NCI-H2107 treated with DMSO at 0.1 percent for 48 hours (cell line): Measurements from ENCODE around the gene GNPTG.

Experiments
- DNase-seq: peaks from one replicate; lab custom pipeline; 2025; ENCODE audit not compliant: unreplicated experiment; lab: John Stamatoyannopoulos, UW

Gene GNPTG

GRCh38 chr16:1347286-1347855, 4.4 kb upstream of the GNPTG start:
- no peak for DNase-seq

GRCh38 chr16:1347962-1348361, 3.8 kb upstream of the GNPTG start:
- DNase-seq = no peak

- no peak for DNase-seq
Measured at GRCh38 chr16:1348441-1348840, 3.3 kb upstream of the GNPTG start.

GRCh38 chr16:1348926-1349325, 2.8 kb upstream of the GNPTG start:
- no peak for DNase-seq

DNA sequence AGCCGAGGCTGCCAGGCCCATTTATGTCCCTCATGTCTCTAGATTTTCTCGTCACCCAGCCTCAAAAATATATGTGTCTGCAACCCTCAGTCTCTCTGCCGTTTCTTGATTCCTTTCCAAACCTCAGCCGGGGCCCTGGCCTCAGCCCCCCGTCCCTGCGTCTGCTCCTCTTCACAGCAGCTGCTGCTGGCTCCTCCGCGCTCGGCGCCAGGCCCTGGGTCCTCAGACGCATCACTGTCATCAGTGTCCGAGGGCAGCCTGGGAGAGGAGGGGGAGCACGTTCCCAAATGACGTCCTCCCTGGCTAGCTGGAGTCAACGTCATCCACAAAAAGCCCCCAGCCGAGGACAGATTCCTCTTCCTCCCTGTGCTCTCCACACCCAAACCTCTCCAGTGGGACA, 2.4 kb upstream of the GNPTG start:
- DNase-seq = no peak

GRCh38 chr16:1349951-1350350, 1.8 kb upstream of the GNPTG start:
- no peak for DNase-seq

DNA sequence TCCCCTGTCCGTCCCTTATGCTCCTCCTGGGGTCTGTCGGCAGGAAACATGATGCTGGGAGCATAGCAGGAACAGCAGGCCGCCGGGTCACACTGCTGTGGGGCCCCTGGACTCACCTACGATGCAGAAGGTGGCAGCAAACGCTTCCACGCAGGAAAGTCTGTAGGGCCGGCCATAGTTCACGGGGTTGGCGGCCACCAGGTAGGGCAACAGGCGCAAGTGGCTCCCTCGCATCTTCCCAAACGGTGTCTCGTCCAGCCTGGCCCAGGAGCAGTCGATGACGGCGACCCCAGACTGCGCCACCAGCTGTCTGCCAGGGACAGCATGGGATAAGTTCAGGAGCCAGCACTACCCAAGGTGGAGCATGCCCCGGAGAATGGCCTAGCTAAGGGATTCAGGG, 1.0 kb upstream of the GNPTG start:
- DNase-seq = no peak

DNA sequence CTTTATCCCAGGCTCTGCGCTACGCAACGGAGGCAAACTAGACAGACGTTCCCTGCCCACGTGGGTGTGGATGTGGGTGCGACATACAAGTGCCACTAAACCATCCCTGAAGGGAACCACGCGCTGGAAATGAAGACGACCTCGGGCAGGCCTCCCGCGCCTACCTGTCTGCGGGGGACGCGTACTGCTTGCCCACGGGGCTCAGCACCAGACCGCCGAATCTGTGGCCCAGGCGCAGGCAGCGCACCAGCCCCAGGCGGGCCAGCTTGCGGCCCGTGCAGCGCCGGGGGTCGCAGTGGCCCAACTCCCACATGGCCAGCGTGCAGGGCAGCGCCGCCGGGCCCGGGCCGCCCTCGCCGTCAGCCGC, 533 bp upstream of the GNPTG start:
- DNase-seq = no peak

- DNase-seq = no peak
Measured at GRCh38 chr16:1354815-1355540, 3.2 kb downstream of the GNPTG start.

- no peak for DNase-seq
Measured at GRCh38 chr16:1355591-1355990, 3.9 kb downstream of the GNPTG start.

DNA sequence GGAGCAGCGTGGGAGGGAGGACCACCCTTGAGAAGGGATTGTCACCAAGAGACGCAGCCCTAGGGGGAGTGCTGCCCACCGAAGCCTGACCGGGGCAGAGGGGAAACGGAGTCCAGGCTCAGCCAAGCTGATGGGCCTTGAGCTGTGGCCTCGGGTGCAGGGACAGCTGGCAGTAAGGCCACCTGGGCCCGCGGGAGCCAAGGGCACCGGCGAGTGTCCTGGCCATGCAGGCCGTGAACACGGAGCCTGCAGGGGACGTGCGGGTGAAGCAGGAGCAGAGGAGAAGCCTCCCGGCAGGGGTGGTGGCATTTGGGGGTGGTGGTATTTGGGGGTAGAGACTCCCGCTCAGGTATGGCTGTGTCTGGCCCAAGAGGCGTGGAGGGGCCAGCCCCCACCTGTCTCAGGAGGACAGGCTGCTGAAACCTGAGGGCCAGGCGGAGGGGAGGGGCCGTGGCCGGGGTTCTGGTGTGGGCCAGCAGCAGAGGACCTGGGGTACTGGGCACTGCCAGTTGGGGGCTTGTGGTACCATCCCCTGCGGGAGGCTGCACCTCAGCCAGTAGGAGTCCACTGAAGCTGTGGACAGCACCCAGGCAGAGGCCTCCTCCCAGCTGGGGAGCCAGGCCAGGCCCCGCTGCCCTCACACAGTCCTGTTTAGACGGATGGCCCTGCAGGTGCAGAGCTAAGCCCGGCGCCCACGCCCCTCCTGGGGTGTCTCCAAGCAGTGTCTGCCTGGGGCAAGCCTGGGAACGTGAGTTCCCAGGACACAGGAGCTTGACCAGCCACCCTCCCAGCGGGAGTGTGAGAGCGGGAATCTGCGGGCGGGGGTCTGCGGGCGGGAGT, 4.5 kb downstream of the GNPTG start:
- no peak for DNase-seq

GRCh38 chr16:1357906-1358566, 6.3 kb downstream of the GNPTG start:
- no peak for DNase-seq

DNA sequence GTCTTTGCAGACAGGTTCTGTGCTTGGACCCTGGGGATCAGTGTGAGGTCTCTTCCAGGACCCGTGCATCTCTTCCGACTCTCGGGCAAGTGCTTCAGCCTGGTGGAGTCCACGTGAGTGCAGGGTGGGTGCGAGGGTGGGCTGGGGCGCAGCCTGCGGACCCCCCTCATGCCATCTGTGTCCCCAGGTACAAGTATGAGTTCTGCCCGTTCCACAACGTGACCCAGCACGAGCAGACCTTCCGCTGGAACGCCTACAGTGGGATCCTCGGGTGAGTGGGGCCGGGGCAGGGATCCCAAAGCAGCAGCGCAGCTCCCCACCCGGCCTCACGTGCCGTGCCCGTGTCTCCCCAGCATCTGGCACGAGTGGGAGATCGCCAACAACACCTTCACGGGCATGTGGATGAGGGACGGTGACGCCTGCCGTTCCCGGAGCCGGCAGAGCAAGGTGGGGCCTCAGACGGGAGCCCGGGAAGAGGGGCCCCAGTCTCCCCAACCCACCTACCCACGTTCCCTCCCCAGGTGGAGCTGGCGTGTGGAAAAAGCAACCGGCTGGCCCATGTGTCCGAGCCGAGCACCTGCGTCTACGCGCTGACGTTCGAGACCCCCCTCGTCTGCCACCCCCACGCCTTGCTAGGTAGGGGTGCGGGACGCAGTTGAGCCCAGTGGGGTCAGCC, 10.1 kb downstream of the GNPTG start:
- no peak for DNase-seq

GRCh38 chr16:1362807-1363206, 11.1 kb downstream of the GNPTG start:
- no peak for DNase-seq

DNA sequence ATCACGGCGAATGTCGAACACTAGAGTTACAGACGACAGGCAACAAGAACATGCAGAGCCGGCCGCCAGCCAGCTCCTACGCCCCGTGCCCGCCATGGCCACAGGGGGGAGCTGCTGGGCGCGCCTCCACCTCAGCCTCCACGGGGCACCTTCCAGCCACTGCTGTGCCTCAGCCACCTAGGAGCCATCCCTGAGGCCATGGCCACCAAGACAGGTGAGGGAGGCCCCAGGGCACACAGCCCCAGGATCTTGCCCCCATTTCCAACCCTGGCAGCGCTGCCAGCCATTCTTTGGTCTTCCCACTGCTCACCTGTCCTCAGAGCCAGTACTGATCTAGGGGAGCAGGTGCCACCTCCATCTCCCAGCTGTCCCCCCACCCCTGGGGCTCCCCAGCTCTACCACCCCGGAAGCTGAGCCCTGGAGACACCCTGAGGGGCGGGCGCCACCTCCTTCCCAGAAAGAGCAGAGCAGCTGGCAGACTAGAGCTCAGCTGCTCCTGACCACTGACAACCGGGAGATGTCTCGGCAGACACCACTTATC, 11.8 kb downstream of the GNPTG start:
- peak; percentile 25 for DNase-seq

DNA sequence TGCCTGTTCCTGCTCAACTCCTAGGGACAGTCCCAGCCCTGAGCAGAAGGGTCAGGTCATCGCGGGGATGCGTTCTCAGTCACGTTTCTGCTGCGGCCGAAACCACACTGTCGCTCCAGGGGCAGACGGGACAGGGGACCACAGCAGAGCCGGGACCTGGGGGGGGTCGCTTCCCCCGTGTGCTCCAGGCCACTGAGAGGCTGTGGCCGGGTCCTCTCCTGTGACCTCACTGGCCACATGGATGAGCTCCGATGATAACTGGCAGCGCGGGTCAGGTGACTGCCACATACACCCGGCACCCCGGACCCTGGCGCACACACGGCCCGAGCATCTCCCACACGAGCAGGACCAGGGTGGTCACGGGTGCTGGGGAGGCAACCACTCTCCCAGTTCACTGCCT, 12.8 kb downstream of the GNPTG start:
- no peak for DNase-seq

DNA sequence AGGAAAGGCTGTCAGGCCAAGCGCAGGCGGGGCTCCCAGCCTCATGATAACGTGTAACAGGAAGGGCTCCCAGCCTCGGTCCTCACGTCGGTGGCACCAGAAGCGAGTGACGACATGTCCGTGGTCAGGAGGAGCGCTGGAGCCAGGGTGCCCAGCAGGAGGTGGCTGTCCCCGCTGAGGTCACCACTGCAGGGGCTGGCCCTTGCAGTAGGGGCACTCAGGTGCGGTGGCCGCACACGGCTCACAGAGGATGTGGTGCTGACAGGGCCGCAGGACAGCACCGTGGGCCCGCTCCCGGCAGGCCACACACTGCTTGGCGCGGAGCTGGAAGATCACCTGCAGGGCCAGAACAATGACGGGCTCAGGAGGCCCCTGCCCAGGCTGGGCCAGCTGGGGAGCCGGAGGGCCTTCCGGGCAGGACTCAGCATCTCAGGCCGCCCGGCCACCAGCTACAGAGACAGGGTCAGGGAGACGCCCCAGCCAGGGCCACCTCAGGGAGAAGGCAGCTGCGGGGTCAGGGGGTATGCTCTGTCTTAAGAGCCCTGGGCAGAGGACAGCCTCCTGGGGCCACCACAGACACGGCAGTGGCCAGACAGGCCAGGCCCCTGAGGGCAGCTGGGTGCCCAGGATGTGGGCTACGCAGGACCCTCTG, 14.5 kb downstream of the GNPTG start:
- no peak for DNase-seq

- DNase-seq = no peak
Measured at GRCh38 chr16:1366712-1367299, 15.1 kb downstream of the GNPTG start.

GRCh38 chr16:1367486-1368174, 15.9 kb downstream of the GNPTG start:
- no peak for DNase-seq
